Embryonic facial prominence (tissue), 1 donor: ENCODE data around the gene KIF11.
"Not testable (repeated sequence)": the region's sequence is repeated elsewhere in the genome, so short reads cannot be mapped to it uniquely, and the experiment has no call there.

Experiments used
- DNase-seq: peaks from one replicate; pipeline ENCODE4 v3.0.0-alpha.2; 2016; ENCODE audit errors: extremely low spot score

KIF11 gene

DNA sequence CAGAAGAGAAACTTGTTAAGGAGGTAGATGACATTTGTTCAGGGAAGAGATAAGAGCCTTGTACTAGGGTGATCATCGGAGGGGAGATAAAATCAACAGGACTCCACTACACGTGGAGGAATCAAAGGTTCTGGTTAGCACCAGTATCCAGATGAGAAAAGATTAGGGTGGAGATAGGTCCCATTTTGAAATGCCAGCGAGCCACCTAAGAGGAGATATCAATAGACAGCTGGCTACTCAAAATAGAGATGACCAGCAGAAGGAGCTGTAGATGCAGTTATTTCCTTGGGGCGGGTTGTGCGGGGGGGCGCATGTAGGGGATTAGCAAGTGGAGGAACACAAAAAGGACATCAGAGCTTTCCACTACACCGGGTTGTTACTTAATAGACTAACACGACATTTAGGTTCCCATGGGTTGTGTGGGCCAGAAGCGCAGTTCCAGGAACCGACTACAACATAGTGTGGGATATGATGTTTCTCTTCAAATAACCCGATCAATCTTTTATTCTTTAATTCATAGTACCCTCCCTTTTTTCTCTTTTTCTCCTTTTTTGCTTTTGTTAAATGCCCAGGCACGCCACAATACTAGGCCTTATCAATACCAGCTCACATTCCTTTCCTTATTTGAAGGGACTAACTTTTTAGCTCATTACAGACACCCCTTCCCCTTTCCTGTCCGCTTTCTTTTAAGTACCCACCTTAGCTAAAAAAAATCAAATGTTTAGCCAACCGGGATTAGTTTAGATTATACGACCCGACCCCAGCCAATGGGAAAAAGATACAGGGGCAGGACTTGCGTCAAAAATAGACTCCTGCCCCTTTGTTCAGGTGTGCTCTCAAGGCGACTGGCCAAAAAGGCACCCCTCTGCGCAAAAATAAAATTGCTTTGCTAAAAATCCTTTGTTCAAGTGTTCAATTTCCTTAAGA, 2.0 kb upstream of the KIF11 start:
- no peak for DNase-seq

DNA sequence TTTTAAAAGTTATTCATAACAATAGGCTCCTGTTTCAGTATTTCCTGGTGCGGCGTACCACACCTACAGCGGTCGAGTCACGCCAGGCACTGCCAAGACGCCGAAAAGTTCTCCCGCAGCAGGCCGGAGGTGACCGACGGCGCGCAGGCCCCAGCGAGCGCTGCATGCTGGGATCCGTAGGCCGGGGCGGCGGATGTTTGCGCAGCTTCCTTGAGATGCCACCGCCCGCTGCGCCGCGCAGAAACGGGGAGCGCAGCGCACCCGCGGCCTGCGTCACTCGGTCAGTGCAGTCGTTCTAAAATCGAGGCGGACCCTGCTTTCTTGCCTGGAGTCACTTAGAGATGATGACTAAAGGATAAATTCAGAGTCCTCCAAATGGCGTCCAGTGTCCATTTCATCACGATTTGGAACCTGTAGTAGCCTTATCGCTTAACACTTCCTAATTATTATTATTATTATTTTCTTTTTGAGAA, 1.3 kb upstream of the KIF11 start:
- DNase-seq, result peak; percentile 78

DNA sequence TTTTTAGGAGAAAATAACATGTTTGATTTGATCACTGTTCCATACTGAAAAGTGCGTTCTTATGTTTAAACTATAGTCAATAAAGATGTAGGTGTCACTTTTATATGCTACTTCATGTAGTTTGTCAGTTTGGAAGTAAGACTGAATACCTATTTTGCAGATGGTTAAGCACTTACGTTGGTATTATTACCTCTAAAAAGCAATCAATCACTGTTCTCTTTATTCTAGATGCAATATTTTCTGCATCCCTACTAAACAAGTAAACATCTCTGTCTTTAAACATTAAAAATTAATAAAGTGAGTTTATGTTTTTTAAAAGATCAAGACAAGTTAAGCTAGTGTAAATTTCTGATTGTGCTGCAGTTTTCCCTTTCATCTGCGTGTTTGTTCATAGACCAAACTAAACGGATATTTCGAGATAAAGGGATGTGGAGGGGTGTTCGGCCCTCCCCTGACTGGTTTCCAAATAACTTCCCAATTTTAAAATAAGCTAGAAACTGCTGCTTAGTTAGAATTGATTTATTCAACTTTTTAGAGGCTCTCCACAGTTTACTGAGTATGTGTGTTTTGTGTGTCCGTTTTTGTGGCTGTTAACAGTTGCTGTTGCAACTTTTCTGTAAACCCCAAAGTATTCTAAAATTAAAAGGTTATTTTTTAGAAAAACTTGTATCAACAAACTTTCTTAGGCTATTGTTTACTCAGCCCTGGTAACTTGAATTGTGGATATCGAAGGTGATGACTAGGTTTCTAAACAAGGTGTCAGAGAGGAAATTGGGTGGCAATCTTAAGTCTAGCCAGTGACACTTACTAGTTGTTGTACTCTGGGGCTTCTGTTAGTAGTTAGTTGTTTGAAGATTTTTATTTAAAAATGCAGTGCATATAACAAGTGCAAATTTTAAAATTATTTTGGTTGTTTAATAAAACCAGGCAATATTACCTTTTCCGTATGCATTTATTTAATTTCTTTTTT, 974 bp downstream of the KIF11 start:
- DNase-seq, result no peak

DNA sequence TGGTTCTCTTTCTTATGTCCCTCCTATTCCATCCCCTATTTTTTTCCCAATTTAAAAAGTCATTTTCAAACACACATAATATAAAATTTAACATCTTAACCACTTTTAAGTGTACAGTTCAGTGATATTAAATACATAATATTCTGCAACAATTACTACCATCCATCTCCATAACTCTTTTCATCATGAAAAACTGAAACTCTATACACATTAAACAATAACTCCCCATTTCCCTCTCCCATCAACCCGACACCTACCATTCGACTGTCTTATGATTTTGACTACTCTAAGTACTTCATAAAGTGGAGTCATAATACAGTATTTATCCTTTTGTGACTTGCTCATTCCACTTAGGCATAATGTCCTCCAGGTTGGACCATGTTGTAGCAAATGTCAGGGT, 2.6 kb downstream of the KIF11 start:
- DNase-seq, result no peak

DNA sequence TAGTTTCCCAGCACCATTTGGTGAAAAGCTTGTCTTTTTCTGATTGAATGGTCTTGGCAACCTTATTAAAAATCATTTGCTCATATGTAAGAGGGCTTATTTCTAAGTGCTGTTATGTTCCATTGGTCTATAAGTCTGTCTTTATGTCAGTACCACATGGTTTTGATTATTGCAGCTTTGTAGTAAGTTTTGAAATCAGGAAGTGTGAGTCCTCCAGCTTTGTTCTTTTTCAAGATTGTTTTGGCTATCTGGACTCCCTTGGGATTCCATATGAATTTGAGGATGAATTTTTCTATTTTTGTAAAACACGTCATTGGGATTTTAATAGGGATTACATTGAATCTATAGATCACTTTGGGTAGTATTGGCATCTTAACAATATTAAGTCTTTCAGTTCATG, 5.4 kb downstream of the KIF11 start:
- no peak for DNase-seq

DNA sequence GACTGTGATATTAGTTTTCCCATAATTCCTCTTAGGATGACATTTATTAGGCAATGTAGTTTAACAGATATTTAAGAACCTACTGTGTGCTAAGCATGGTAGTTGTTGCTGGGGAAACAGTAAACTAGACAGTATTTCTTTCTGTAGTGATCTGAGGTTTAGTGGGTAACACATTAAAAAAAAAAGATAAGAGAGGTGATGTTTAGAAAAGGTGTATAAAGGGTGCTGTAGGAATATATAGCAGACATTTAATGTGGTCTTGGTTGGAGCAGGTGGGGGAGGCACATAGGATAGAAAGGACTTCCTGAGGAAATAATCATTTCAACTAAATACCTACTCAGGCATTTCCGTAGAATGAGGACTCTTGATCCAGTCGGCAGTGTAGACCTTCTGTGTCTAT, 11.9 kb downstream of the KIF11 start:
- DNase-seq, result no peak

DNA sequence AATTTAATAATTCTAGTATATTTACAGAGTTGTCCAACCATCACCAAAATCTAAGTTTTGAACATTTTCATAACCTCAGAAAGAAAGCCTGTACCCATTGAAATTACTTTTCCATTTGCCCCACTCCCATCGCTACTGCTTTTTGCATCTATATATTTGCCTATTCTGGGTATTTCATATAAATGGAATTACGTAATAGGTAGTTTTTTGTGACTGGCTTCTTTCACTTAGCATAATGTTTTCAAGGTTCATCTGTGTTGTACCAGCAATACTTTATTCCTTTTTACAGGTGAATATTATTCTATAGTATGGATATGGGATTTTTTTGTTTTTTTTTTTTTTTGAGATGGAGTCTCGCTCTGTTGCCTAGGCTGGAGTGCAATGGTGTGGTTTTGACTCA, 22.6 kb downstream of the KIF11 start:
- DNase-seq, result no peak

DNA sequence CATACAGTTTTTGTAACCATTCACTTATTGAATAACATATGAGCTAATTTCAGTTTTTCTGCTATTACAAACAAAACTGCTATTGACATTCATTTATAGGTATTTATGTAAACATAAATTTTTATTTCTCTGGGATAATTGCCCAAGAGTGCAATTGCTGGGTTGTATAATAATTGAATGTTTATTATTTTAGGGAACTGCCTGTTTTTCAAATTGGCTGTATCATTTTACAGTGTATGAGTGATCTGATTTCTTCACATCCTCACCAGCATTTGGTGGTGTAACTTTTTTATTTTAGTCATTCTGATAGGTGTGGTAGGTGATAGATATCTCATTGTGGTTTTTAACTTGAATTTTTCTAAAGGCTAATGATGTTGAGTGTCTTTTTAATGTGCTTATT, 26.4 kb downstream of the KIF11 start:
- no peak for DNase-seq

DNA sequence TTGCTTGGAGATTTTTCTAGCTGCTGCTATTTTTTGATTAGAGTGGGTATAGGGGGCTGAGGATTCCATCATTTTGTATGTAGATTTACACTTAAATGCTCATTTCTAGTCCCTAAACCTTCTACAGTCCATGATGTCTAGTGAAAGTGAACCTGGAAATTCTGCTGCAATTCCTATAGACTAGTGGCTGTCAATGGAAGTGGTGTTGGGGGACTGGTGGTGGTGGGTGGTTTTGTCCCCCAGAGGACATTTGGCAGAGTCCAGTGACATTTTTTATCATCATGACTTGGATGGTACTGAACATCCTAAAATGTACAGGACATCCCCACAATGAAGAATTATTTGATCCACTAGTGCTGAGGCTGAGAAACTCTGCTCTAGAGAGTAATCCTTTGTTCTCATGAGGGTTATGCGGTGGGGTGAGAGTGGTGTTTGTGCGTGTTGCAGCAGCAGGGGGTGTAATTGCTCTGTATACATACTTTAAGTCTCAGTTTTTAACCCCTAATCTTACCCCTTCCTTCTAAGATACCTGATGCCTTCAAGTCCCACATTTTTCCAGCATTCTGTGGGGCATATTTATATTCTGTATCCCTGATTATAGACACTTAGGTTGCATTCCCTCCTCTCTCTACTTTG, 35.0 kb downstream of the KIF11 start:
- DNase-seq, result no peak

DNA sequence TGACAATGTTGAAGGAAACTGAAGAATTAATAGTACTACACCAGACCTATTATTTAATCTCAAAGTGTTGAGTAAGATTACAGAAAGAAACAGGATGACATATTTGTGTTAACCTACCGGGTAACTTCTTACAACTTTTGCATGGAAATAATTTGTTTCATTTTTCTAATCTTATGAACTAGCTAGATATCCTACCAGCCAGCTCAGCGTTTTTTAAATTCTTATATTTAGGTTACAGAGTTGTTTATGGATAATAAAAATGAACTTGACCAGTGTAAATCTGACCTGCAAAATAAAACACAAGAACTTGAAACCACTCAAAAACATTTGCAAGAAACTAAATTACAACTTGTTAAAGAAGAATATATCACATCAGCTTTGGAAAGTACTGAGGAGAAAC, 37.0 kb downstream of the KIF11 start:
- no peak for DNase-seq

DNA sequence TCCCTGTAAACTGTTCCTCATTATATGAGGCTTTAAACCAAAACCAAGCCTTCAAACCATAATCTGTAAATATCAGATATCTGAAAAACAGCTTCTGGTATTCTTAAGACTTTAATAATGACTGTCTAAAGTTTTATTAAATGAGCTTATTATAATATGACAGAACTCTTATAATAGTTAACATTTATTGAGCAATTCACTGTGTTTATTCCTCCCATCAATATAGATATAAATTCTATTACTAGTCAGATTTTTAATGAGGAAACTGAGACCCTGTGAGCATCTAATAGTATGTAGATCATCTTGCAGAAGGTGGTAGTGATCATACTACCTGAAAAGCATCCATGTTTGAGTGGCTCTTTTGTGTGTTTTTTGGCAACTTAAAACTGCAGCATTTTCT, 45.1 kb downstream of the KIF11 start:
- no peak for DNase-seq

DNA sequence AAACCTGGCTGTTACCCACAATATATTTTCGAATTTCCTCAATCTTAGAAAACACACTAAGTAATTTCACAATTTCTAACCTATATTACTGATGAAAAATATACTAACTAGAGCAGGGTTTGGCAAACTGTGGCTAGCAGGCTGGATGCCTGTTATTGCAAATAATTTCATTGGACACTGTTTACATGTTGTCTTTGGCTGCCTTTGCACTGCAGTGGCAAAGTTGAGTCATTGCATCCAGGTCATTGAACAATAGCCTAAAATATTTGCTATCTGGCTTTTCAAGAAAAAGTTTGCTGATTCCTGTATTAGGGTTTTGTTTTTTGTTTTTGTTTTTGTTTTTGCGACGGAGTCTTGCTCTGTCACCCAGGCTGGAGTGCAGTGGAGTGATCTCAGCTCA, 47.2 kb downstream of the KIF11 start:
- DNase-seq, result no peak

DNA sequence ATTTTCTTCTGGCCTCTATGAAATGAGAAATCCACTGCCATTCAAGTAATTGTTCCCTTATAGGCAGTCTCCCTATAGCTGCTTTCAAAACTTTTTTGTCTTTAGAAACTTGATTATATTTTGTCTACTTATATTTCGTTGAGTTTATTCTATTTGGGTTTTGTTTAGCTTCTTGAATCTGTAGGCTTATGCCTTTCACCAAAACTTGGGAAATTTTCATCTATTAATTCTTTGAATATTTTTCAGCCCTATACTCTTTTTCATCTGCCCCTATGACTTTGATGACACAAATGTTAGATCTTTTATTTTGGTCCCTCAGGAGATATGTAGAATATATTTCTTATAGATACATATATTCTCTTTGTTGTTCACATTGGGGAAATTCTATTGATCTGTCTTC, 48.6 kb downstream of the KIF11 start:
- DNase-seq, result no peak

DNA sequence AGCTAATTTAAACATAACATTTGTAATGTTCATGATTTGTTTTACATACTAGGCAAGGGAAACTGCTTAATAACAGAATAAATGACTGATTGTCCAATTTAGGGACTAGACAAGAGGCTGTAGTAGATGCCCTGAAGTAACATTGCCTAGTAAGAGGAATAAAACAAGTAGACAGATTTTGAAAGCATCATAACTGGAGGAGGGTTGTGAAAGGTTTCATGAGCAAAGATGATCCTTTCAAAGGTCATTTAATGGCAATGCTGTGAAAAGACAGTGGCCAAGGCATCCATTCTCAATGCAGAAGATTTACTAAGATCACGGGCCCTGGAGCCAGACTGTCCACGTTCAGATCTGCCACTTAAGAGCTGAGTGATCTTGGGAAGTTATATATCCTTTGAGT, 52.0 kb downstream of the KIF11 start:
- no peak for DNase-seq

DNA sequence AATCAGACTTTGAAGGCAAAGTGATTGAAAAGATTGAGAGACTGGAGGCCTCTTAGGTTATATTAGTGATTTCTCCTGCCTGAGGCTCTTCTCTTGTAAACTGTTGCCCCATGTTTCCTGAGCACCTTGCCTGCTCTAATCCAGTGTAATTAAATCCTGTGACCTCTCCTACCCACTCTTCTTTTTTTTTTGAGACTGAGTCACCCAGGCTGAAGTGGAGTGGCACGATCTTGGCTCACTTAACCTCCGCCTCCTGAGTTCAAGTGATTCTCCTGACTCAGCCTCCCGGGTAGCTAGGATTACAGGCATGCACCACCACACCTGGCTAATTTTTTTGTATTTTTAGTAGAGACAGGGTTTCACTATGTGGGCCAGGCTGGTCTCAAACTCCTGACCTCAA, 57.9 kb downstream of the KIF11 start:
- not testable (repeated sequence) for DNase-seq

DNA sequence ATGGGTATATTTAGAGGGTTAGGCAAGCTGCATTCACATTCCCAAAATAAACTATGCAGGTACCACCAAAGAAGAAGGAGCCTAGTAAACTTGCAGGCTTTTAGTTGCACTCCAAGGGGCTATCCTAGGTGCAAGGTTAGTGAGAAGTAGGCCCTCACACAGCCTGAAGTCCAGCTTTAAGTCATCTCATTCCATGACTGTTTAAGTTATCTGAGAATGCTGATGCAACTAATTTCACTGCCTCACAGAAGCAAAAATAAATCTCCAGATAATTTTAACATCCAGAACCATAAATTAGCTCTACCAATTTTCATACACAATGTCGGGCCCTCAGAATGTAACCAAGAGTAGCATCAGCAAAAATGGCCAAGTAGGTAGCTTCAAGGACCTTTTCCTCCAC, 62.5 kb downstream of the KIF11 start:
- no peak for DNase-seq

DNA sequence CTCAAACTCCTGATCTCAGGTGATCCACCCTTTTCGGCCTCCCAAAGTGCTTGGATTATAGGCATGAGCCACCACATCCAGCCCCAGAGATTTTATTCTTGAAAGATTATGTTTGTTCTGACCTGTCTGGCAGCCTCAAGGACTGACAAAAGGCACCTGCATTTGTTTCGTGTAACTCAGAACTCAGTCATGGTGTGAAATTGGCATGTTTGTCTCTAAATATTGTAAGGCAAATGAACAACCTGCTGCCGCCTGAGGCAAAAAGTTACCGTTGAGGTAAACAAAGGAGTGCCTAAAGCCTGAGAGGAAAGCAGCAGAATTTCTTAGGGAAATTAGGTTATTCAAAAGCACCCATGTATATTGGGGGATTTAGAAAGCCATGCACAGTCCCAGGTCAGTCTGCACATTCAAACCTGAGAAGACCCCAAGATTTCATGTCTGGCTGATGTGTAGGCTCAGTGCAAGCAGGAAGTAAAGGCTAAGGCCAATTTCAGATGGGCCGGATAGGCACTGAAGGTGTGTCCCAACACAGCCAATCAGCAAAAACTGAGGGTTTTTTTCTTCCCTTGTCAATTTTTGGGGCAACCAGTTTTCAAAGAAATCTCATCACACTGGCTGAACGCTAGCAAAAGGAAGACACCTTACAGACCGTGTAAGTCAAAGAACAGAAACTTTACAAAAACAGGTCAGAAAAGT, 63.5 kb downstream of the KIF11 start:
- DNase-seq, result no peak

DNA sequence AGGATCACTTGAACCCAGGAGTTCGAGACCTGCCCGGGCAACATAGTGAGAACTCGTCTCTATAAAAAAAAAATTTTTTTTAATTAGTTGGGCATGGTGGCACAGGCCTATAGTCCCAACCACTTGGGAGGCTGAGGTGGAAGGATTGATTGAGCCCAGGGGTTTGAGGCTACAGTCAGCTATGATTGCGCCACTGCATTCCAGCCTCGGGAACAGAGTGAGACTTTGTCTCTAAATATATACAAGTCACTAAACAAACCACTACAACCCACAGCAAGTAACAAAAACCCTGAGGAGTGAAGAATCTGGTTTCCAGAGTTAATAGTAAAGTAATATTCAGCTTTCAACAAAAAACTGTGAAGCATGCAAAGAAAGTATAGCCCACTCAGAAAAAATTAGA, 64.1 kb downstream of the KIF11 start:
- no peak for DNase-seq

DNA sequence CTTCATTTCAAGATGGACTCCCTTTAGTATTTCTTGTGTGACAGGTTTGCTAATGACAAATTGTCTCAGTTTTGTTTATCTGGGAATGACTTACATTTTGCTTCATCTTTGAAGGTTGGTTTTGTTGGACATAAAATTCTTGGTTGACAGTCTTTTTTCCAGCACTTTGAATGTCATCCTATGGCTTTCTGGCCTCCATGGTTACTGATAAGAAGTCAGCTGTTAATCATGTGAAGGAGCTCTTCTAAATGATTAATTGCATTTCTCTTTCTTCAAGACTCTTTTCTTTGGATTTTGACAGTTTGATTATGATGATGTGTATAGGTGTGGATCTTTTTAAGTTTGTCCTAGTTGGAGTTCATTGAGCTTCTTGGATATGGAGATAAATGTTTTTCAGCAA, 69.9 kb downstream of the KIF11 start:
- DNase-seq, result no peak

DNA sequence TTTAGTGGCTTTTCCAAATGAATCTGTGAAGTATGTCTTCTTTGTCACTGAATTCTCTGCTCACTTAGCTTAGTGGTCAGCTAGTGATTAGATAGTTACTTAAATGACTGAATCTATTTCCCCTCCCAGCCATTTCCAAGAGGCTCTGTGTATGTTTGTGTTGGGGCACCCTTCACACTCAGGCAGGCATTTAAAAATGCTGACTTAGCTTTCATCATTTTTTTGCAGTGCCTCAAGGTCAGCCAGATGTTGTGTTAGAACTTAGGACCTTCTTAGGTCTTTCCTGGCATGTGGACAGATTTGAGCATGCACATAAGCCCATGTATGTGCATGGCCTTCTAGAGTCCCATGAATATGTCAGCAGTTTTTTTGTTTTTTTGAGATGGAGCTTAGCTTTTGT, 71.4 kb downstream of the KIF11 start:
- DNase-seq, result no peak

DNA sequence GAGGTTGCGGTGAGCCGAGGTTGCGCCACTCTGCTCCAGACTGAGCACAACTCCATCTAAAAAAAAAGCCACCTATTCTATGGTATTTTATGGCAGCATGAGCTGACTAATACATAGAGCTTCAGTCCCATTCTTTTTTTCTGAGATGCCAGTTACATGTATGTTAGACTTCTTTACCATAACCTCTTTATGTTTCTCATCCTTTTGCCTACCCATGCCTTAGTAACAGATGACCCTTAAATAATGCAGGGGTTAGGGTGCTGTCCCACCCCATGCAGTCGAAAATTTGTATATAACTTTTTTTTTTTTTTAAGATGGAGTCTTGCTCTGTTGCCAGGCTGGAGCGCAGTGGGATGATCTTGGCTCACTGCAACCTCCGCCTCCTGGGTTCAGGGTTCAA, 74.1 kb downstream of the KIF11 start:
- no peak for DNase-seq

DNA sequence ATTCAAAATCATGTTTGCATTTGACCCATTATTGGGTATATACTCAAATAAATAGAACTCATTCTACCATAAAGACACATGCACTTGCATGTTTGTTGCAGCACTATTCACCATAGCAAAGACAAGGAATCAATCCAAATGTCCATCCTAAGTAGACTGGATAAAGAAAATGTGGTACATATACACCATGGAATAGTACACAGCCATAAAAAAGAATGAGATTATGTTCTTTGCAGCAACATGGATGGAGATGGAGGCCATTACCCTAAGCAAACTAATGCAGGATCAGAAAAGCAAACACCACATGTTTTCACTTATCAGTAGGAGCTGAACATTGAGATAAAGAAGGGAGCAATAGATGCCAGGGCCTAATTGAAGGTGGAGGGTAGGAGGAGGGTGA, 84.8 kb downstream of the KIF11 start:
- DNase-seq, result no peak
